Ishikawa (cell line): ENCODE measurements around the gene HOXB6.
A peak's percentile ranks its signal among the peaks of the same experiment; 100 is the strongest.

Source experiments
- CEBPB ChIP-seq: IDR thresholded peaks from 2 replicates; pipeline ENCODE4 v1.6.1; 2012
- CREB1 ChIP-seq: IDR thresholded peaks from 2 replicates; pipeline ENCODE4 v1.6.1; 2012; ENCODE audit warnings: low read depth
- EGR1 ChIP-seq: IDR thresholded peaks from 2 replicates; pipeline ENCODE4 v1.6.1; 2012
- EP300 ChIP-seq: IDR thresholded peaks from 2 replicates; pipeline ENCODE4 v1.6.1; 2012; ENCODE audit warnings: borderline replicate concordance
- FOXM1 ChIP-seq: IDR thresholded peaks from 2 replicates; pipeline ENCODE4 v1.6.1; 2012; ENCODE audit warnings: low read depth, borderline replicate concordance
- MAX ChIP-seq: IDR thresholded peaks from 2 replicates; pipeline ENCODE4 v1.6.1; 2012
- NFIC ChIP-seq: IDR thresholded peaks from 2 replicates; pipeline ENCODE4 v1.6.1; 2012
- RAD21 ChIP-seq: IDR thresholded peaks from 2 replicates; pipeline ENCODE4 v1.6.1; 2012; ENCODE audit warnings: low read depth
- REST ChIP-seq: IDR thresholded peaks from 2 replicates; pipeline ENCODE4 v1.6.1; 2012; ENCODE audit warnings: low read depth, mild to moderate bottlenecking
- TAF1 ChIP-seq: IDR thresholded peaks from 2 replicates; pipeline ENCODE4 v1.6.1; 2012; ENCODE audit warnings: low read depth, mild to moderate bottlenecking
- TCF12 ChIP-seq: IDR thresholded peaks from 2 replicates; pipeline ENCODE4 v1.6.1; 2012; ENCODE audit warnings: low read depth
- TEAD4 ChIP-seq: IDR thresholded peaks from 2 replicates; pipeline ENCODE4 v1.6.1; 2012
- USF1 ChIP-seq: IDR thresholded peaks from 2 replicates; pipeline ENCODE4 v1.6.1; 2012
- YY1 ChIP-seq: IDR thresholded peaks from 2 replicates; pipeline ENCODE4 v1.6.1; 2012; ENCODE audit warnings: low read depth
- ZBTB7A ChIP-seq: IDR thresholded peaks from 2 replicates; pipeline ENCODE4 v1.6.1; 2012; ENCODE audit warnings: low read depth

HOXB6 gene

GRCh38 chr17:48577330-48577945 is 27.3 kb downstream of the HOXB6 start:
- TF ChIP-seq NFIC (peak; percentile 39; the same call in 1 of the 2 replicates), FOXM1 (no peak), EGR1 (peak; percentile 40; the same call in 1 of the 2 replicates), EP300 (peak; percentile 62), REST (no peak), TAF1 (no peak), USF1 (no peak), RAD21 (no peak), CEBPB (no peak), YY1 (no peak), MAX (no peak), TEAD4 (0 out of 2 replicates have a peak, but pooled peaks have one; percentile 11), CREB1 (no peak), ZBTB7A (no peak), TCF12 (no peak)

GRCh38 chr17:48576479-48577309 is 28.1 kb downstream of the HOXB6 start:
- no peak for TF ChIP-seq RAD21
- peak; percentile 35; the same call in 1 of the 2 replicates for TF ChIP-seq CEBPB
- no peak for TF ChIP-seq ZBTB7A
- no peak for TF ChIP-seq REST
- 0 out of 2 replicates have a peak, but pooled peaks have one; percentile 15 for TF ChIP-seq NFIC
- peak; percentile 73 for TF ChIP-seq TCF12
- no peak for TF ChIP-seq CREB1
- 0 out of 2 replicates have a peak, but pooled peaks have one; percentile 30 for TF ChIP-seq FOXM1
- TF ChIP-seq TAF1, result no peak
- TF ChIP-seq USF1, result no peak
- no peak for TF ChIP-seq MAX
- peak; percentile 40; the same call in 1 of the 2 replicates for TF ChIP-seq TEAD4
- TF ChIP-seq YY1, result no peak
- peak; percentile 87 for TF ChIP-seq EGR1
- 0 out of 2 replicates have a peak, but pooled peaks have one; percentile 68 for TF ChIP-seq EP300

GRCh38 chr17:48575673-48576478 is 28.9 kb downstream of the HOXB6 start:
- TF ChIP-seq CREB1, result no peak
- no peak for TF ChIP-seq REST
- no peak for TF ChIP-seq ZBTB7A
- no peak for TF ChIP-seq NFIC
- TF ChIP-seq CEBPB, result no peak
- no peak for TF ChIP-seq MAX
- TF ChIP-seq USF1, result no peak
- no peak for TF ChIP-seq FOXM1
- TF ChIP-seq TAF1, result no peak
- no peak for TF ChIP-seq RAD21
- no peak for TF ChIP-seq EGR1
- no peak for TF ChIP-seq TCF12
- TF ChIP-seq YY1, result no peak
- no peak for TF ChIP-seq EP300
- no peak for TF ChIP-seq TEAD4
